Activated CD8-positive, alpha-beta memory T cell treated with anti-CD3 and anti-CD28 coated beads for 36 hours (primary cell): ENCODE data around the gene SPINK5. TPM values are rescaled to one million over a fixed set of nuclear protein-coding genes. Genes with fewer than 3 reads are reported as not detected.

Experiments
- CTCF ChIA-PET: fragments of 350-600 bp; sonication (Branson Sonifier 250); formaldehyde crosslinking; loops from one replicate; lab custom pipeline; 2021; ENCODE audit warnings: antibody characterized with exemption; lab: Charles Lee
- POLR2A ChIA-PET: fragments of 350-600 bp; sonication (Branson Sonifier 250); formaldehyde crosslinking; loops from one replicate; lab custom pipeline; 2021; ENCODE audit warnings: antibody characterized with exemption; lab: Charles Lee
- total RNA-seq, 2 experiments: library from RNA; stranded (reverse); gene quantifications; one replicate each; pipeline ENCODE4 v1.2.3, GENCODE V29; 2021

The SPINK5 gene
- total RNA-seq, 2 experiments from 2014 or later: not detected

- ChIA-PET CTCF (no interaction called here), POLR2A (no interaction called here)
Measured at GRCh38 chr5:148090146-148090772, 26.5 kb downstream of the SPINK5 start.

DNA sequence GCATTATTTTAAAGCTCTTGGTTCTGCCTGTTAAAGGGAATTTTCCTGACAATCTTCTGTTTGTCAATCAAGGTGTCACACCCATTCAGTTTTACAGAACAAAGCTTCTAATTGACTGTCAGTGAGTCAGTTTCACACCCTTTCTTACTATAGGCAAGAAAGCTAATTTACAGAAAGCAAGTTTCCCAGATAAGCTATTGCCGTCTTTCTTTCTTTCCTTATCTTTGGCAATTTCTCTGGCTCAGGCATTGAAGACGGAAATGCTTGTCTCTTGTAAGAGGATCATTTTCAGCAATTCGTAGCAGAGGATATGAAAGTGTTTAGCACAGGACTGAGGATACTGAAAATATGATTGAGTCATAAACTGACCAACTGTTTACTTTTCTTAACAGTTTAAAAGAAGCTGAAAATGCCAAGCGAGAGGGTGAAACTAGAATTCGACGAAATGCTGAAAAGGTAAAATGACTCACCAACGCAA, 27.0 kb downstream of the SPINK5 start:
- CTCF ChIA-PET: no interaction called here
- POLR2A ChIA-PET: no interaction called here

DNA sequence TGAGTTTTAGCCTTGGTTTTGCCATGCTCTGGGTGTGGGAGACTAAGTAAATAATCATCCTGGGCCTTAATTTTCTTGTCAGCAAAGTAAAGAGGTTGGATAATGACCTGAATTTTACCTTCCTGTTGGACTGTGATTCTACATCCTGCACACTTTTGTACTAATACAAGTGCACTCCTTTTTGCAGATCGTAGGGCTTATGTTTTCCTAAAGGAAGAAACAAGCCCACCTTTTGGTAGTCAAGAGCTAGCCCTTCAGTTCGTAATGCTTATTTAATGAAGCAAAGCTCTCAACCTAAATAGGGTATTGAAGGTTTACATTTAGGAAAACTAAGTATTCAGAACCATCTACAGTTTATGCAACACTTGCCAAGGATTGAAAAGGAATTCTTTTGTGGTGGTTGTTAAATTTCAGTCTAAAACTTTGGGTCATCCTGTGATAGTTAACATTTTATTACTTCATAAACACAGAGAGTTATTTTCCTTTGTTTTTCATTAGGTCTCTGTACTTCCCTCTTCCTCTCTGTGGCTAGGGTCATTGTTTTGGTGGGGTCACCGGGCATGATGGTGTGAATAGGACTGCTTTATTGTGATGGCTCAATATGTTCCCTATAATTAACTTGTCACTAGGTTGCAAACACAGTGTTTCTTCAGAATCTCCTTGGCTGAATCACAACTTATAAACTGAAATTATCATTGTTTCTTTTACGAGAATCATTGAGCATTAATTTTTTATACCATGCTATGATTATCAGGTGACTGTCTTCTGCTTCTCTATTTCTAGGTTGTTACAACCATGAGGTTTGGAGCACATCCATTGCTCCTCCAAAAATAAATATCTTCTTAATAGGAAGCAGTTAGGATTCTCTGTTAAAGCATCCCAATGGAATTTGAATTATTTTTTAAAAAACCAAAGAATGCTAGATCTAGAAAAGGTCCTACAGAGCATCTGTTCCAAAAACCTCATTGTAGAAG, 28.5 kb downstream of the SPINK5 start:
- CTCF ChIA-PET: no interaction called here

GRCh38 chr5:148094336-148094735, 30.6 kb downstream of the SPINK5 start:
- ChIA-PET POLR2A (no interaction called here), CTCF (no interaction called here)

More for the DNA sequence above, 28.5 kb downstream of the SPINK5 start:
- POLR2A ChIA-PET: no interaction called here

DNA sequence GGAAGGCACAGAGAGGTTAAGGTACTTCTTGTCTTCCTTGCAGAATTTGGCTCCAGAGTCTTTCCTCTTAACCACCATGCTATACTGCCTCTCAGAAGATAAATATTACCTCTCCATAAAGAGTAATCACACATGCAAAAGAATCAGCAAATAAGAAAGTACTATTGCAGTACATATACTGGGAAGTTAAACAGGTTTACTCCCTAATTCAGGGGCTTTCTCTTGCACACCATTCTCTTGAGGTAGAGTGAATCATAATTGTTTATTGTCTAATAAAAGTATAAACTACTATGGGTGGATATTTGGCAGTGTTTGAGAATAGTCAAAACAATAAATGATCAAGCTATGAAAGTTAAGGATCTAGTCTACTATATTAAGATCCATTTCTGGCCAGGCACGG, 40.4 kb downstream of the SPINK5 start:
- ChIA-PET CTCF (no interaction called here), POLR2A (no interaction called here)

DNA sequence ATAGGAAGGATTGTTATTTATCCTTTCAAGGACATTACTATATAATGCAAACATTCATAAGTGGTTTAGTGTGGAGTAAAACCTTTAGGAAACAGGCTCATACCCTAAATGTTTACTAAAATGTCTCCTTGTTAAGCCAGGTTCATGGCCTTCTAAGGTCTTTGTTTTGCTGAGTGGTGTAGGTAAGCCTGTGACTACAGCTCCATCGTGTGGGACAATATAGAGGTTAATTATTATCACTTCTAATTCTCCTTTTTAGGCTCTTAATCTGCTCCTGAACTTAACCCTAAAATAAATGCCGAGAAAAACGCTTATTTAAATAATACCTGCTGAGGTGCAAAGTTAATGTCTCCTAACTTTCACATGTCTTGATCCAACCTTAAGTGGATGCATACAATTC, 43.8 kb downstream of the SPINK5 start:
- POLR2A ChIA-PET: no interaction called here
- CTCF ChIA-PET: no interaction called here

DNA sequence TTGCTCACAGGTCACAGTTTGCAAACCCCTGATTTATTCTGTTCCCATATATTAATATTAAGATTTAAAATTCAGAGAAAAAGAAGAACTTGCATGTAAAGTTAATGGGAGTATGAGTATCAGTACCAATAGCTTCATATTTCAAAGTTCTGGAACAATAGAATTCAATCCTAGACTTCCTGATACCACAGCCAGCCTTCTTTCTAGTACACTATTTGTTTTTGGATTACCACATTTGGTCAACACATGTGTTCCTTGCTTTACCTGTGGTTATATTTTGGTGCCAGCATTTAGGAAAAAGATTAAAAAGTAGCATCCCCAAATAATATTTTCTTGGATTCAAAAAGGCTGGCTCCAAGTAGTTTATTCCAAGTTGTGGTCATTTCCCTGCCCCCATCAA, 49.5 kb downstream of the SPINK5 start:
- POLR2A ChIA-PET: no interaction called here
- CTCF ChIA-PET: no interaction called here

GRCh38 chr5:148120317-148120716, 56.5 kb downstream of the SPINK5 start:
- POLR2A ChIA-PET: no interaction called here
- CTCF ChIA-PET: interaction anchor here (0.6 kb wide), 1 partner anchor 132 kb away, joined by 3 read pairs; no protein-coding TSS in a partner anchor

DNA sequence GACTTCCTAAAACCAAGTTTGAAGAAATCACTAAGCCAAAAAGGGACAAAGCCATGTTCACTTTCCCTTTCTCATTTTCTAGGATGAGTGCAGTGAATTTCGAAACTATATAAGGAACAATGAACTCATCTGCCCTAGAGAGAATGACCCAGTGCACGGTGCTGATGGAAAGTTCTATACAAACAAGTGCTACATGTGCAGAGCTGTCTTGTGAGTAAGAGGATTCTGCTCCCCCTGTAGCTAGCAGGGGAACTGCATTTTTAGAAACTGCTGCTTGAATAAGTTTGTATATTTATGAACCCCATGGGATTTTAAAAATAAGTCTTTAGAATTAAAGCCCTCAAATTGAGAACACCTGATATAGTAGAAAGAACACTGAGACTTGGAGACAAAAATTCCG, 61.9 kb downstream of the SPINK5 start:
- ChIA-PET POLR2A (no interaction called here), CTCF (no interaction called here)

DNA sequence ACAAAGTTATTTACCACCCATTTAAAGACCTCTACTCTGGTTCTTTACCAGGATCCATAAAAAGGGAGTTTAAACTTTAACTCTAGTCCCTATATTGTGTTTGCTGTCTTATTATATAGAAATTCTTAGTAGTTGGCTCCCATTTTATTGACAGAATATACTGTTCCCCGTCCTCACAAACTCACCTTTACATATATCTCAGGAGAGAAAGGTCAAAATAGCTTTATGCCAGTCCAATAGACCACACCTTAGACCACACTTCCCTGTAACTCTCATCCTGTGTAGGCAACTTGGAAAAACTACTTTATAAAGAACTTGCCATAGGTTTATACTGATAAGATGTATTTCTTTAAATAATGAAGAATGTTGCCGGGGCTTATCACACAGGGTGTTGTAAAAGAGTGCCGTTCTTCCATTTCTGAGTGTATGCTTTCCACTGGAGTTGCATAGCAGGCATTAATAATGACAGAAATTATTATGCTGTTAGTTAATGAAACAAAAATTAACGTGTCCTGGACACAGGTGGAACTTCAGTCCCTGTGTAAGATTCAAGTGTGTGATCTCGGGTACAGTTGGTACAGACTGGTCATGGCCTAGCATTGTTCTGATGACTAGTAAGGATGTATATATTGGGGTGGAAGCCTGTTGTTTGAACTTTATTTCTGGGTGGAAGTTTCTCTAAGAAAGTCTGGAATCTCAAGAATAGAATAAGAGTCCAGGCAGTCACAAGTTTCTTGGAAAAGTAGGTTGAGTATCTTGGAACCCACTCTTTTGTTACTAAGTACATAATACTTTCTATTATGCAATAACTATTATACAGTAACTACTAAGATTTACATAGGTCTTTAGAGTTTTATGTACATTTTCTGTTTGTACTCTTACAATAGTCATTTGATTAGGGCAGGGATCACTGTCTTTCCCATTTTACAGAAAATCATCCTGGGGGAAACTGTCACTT, 71.6 kb downstream of the SPINK5 start:
- CTCF ChIA-PET: no interaction called here

GRCh38 chr5:148140846-148141245, 77.1 kb downstream of the SPINK5 start:
- POLR2A ChIA-PET: no interaction called here
- CTCF ChIA-PET: no interaction called here

More for the DNA sequence above, 71.6 kb downstream of the SPINK5 start:
- POLR2A ChIA-PET: no interaction called here

DNA sequence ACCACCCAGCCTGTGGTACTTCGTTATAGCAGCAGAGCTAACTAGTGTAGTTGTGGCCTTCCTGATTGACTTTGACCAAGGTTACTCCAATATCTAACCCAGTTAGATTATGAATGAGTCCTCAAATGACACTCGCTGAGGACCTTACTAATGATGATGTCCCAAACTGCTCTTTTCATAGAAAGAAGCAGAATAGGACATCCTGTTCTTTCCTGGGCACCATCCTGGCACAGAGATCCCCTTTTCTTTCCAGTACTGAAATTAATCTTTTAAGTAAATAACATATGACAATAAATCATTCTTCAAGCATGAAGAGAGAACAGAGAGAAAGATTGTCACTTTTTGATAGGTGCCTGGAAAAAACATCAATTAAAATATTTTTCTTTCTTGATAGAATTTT, 77.9 kb downstream of the SPINK5 start:
- CTCF ChIA-PET: no interaction called here
- POLR2A ChIA-PET: no interaction called here

- POLR2A ChIA-PET: no interaction called here
- CTCF ChIA-PET: interaction anchor here (0.6 kb wide), 1 partner anchor 237 kb away, joined by 3 read pairs; no protein-coding TSS in a partner anchor
Measured at GRCh38 chr5:148145916-148146315, 82.1 kb downstream of the SPINK5 start.

GRCh38 chr5:148146487-148146886, 82.7 kb downstream of the SPINK5 start:
- ChIA-PET POLR2A (no interaction called here), CTCF (no interaction called here)

GRCh38 chr5:148147415-148147814, 83.6 kb downstream of the SPINK5 start:
- ChIA-PET CTCF (no interaction called here), POLR2A (no interaction called here)

DNA sequence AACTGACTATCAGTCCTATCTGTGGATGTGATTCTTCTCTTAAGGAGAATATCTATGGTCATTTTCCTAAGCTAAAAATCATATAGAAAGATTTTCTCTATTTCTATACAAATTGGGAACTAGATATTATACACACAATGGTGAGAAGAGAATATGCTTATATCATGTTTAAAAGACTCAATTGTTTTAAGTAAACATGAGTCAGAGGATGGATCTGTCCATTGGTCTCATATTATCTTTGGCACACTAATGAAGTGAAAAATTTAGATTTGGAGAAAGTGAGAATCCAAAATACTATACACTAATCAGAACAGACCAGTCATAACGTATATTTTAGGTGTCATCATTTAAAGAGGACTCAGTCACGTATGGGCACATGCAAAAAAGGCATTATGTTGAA, 88.1 kb downstream of the SPINK5 start:
- POLR2A ChIA-PET: no interaction called here
- CTCF ChIA-PET: no interaction called here

DNA sequence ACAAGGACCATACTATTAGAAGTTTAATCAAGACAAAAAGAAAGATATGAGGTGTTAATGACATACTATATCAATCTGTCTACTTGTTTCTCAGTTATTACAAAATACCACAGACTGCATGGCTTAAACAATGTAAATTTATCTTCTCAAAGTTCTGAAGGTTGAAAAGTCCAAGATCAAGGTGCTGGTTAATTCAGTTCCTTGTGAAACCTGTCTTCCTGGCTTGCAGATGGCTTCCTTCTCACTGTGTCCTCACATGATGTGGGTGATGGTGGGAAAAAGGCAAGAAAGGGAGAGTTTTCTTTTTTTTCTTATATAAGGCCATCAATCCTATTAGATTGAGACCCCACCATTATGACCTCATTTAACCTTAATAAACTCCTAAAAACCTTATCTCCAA, 89.0 kb downstream of the SPINK5 start:
- CTCF ChIA-PET: no interaction called here
- POLR2A ChIA-PET: no interaction called here

DNA sequence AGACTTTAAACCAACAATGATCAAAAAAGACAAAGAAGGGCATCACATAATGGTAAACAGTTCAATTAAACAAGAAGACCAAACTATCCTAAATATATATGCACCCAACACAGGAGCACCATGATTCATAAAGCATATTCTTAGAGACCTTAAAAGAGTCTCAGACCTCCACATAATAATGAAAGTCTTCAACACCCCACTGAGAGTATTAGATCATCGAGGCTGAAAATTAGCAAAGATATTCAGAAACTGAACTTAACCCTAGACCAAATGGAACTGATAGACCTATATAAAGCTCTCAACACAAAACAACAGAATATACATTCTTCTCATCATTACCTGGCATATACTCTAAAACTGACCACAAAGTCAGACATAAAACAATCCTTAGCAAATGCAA, 92.8 kb downstream of the SPINK5 start:
- POLR2A ChIA-PET: no interaction called here
- CTCF ChIA-PET: no interaction called here

DNA sequence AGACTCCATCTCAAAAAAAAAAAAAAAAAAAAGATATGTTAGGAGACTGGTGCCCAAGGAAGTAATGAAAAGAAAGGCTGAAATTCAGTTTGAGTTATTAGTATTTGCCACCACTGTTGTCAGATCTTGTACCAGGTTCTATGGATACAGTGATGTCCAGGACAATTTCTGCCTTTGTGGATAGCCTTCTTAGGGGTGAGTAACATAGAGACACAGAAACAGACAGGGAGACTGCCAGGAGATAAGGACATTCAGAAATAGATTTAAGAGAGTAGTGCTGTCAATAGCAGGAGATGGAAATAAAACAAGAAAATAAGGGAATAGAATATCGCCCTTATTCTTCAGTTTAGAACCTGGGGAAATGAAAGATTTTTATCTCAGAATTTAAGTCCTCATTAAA, 98.3 kb downstream of the SPINK5 start:
- ChIA-PET POLR2A (no interaction called here), CTCF (no interaction called here)

GRCh38 chr5:148163345-148163744, 99.6 kb downstream of the SPINK5 start:
- ChIA-PET CTCF (no interaction called here), POLR2A (no interaction called here)
